Stimulated activated CD8-positive, alpha-beta memory T cell treated with anti-CD3 and anti-CD28 coated beads, Interleukin-4, amount 100 ng/mL, for 24 hours (primary cell): ENCODE results near the gene TRIM62.

Source experiments
- DNase-seq: peaks from one replicate; pipeline ENCODE4 v3.0.0-alpha.2; 2020; ENCODE audit warnings: low read depth

The TRIM62 gene

DNA sequence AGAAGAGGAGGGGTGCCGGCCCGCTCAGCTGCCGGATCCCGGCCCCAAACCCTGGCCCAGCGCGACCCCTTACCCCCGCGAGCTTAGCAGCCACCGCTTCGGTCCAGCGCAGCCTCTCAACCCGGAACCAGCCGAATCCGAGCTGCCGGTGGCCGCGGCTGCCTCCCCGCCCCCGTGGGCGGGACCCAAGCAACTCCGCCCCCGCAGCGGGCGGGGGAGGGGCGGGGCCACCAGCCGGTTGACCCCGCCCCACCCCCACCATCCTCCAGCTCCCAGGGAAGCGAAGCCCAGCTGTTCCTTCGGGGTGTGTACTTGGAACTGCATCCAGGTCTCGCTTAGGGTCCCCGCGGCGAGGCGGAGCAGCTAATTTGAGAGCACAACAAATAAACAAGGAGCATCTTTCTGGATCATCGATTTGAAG, at the start of gene TRIM62:
TRIM62 (minus strand) TSS at position 123 of the 421 bp plus-strand sequence. CDS start 611 bp downstream, outside the sequence.
- peak; percentile 62 for DNase-seq

DNA sequence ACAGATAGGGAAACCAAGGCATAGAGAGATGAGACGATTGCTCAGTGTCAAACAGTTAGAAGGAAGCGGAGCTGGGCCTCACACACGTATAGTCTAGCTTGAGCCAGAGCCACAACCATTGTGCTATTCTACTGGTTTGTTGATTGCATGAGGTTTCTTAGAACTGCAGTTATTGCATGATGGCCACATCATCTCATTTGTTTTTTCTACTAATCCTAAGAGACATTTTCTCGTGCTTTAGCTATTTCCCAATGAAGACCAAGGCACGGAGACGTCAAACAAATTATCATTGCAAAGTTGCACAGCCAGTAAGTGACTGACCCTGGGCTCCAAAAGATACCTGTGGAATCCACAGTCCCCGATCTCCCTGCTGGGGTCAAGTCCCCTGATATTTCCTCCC, 49.3 kb upstream of the TRIM62 start:
- no peak for DNase-seq

DNA sequence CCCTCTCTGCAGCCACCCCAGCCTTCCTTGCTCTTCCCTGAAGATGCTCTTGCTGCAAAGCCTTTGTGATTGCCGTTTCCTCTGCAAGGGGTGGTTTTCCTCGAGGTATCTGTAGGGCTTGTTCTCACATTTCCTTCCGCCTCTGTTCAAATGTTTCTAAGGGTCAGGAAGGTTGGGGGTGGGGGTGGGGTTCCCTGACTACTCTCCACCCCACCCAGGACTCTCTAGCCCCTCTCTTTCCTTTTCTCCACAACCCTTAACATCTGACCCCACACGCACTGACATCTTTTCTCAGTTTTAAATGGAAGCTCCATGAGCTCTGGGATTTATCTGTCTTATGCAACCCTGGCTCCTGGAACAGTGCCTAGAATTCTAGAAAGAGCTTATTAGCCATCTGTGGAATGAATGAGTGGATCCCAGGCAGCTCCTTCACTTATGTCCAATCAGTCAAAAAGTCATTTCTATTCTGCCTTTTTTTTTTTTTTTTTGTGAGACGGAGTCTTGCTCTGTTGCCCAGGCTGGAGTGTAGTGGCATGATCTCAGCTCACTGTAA, 47.2 kb upstream of the TRIM62 start:
- no peak for DNase-seq

DNA sequence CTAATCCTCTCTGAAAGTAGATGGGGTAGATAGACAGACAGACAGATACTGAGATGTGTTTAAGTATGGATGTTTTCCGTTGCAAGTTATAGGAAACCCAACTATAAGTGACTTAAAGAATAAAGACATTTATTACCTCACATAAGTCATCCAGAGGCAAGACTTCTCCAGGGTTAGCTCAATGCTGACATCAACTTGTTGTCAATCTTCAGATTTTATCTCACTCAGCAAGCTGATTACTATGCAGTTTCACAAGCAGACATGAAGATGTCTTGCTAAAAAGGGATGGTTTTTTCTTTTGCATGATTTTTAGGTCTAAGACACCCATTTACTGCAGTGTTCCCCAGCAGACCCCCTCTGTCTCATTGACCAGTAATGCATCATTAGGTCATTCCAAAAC, 43.7 kb upstream of the TRIM62 start:
- DNase-seq, result no peak

DNA sequence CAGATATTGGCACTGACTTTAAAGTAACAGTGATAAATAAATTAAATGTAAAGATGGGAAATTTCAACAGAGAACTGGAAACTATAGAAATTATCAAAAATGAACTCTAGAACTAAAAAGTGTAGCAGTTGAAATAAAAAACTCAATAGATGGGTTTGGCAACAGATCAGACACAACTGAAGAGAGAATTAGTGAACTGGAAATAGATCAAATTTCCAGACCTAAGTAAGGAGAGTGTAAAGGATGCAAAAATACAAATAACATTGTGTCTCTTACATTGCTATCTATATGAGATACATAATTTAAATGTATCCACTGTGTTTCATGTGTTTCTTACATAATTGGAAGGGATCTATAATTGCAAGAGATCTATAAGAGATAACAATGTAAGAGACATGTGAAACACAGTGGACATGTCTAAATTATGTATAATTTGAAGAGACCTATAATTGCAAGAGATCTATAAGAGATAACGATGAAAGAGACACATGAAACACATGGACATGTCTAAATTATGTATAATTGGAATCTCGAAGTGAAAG, 42.4 kb upstream of the TRIM62 start:
- DNase-seq, result no peak

DNA sequence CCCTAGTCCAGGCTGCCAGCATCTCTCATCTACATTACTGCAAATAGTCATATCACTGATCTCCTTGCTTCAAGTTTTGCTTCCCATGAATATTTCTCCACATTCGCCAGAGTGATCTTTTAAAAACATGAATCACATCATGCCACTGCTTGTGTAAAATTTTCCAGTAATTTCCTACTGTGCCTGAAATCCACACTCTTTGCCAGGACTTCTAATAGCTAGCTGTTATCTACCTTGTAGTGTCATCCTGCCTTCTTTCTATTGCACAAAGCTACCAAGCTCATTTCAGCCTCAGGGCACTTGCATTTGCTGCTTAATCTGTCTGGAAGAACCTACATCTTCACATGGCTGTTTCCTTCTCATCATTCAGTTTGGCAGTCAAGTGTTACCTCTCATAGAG, 40.5 kb upstream of the TRIM62 start:
- no peak for DNase-seq

DNA sequence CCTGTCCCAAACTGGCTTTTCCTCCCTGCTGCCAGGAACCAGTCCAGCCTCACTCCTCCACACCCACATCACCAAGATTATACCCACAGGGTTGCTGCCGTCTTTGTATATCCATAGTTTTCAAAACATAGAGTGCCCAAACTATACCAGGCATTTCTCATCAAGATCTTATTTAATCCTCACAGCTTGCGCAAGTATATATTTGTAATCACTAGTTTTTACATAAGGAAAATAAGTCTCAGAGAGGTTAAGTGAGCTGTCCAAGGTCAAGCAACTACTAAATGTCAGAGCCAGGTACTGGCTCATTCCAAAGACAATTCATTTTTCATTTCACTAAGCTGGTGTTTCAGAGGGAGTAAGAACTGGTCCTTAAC, 39.5 kb upstream of the TRIM62 start:
- DNase-seq, result no peak

DNA sequence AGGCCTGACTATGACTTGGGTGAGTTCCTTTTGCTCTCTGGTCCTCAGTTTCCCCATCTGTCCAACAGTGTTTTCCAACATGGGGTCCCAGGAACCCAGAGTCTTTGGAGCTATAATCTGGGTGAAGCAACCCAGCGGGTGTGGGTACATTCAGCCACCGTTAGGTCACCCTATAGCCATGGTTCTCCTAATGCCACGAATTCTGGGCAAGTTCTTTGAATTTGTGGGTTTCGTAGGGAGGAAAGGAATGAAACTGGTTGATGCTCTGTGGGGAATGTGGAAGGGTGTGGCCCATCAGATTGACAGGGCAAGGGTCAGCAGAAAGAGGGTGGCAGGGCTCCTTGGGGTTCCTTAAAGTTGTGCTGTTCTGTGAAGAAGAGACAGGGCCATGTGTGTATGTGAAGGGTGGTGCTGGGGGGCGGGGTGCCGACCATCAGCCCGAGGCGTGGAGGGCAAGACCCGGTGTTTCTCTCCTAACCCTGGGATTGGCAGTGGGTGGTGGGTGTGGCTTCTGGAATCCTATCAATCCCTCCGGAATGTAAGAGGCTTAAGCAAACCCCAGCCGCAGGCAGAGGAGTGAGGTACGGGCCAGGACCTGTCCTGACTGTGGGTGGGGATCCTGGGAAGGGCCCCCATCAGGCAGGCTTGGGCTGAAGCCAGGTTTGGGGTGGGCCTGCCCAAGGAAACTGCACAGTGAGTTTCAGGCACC, 39.0 kb upstream of the TRIM62 start:
- DNase-seq, result no peak

DNA sequence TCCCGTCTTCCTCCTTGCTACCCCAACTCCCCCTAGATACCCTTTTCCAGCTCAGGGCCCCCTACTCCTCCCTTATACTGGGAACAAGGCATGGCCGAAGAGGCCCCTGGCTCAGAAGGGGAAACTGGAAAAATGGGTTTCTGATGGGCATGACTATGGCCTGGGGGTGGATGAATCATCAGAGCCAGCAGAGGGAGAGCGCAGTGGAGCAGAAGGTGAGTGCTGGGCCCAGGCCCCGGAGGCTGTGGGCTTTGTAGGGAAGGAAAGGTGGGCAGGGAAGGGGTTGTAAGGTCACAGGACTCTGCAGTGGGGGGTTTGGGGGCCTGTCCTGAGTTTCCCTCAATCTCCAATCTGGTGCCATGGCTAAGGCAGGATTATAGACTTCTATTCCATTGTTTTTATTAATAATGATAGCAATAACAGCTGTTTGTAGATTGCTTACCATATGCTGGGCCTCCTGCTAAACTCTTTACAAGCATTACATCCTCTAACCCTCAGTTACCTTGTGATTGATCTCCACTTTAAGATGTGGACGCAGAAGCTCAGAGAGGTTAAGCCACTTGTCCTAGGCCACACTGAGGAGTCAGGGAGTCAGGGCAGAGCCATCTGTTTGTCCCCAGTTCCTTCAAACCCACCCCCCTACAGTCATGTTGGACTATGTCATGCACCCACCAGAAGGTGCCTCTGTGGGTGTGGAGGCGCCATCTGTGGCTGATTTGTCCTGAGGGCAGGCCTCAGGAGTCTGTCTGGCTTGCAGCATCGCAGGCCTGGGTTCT, 38.2 kb upstream of the TRIM62 start:
- no peak for DNase-seq

DNA sequence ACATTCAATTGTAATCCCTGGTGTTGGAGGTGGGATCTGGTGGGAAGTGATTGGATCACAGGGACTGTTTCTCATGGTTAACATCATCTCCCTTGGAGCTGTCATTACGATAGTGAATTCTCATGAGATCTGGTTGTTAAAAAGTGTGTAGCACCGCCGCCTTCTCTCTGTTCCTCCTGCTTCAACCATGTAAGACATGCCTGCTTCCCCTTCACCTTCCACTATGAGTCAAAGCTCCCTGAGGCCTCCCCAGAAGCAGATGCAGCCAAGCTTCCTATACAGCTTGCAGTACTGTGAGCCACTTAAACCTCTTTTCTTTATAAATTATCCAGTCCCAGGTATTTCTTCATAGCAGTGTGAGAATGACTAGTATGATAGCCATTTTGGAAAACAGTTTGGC, 30.1 kb upstream of the TRIM62 start:
- DNase-seq, result no peak

DNA sequence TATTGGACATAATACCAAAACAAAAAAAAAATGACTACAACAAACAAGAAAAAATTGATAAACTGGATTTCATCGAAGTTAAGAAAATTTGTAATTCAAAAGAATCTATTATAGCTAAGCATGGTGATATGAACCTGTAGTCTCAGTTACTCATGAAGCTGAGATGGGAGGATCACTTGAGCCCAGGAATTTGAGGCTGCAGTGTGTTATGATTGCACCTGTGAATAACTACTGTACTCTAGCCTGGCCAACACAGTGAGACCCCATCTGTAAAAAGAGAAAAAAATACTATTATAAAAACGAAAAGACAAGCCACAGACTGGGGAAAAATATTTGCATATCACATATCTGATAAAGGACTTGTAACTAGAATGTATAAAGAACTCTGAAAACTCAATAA, 24.5 kb upstream of the TRIM62 start:
- no peak for DNase-seq

DNA sequence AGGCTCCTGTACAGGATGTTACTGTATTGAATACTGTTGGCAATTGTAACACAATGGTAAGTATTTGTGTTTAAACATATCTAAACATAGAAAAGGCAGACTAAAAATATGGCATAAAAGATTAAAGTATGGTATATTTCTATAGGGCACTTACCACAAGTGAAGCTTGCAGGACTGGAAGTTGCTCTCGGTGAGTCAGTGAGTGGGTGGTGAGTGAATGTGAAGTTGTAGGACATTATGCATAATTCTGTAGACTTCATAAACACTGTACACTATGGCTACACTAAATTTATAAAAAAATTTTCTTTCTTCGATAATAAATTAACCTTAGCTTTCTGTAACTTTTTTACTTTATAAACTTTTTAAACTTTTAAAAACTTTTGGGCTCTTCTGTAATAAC, 13.7 kb upstream of the TRIM62 start:
- DNase-seq, result no peak

DNA sequence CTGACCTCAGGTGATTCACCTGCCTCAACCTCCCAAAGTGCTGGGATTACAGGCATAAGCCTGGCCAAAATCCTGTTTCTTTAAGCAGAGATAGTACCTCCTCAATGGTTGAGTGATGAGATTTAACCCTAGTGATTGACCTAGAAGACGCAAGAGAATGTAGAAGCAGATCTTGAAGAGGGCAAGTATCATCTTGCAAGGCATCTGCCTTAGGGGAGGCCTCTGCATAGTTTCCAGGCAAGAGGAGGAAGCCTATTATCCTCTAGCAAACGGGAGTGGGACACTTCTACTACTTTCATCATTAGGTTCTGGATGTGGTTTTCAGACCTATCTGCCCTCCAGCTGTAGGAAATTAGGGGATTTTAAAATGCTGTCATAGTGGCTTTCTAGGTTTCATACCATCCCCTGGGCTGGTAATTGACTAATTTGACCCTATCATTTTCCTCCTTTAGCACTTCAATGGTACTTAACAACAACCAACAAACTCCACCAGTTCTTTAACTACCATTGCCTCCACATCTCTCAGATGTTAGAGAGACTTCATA, 10.0 kb upstream of the TRIM62 start:
- DNase-seq, result no peak

DNA sequence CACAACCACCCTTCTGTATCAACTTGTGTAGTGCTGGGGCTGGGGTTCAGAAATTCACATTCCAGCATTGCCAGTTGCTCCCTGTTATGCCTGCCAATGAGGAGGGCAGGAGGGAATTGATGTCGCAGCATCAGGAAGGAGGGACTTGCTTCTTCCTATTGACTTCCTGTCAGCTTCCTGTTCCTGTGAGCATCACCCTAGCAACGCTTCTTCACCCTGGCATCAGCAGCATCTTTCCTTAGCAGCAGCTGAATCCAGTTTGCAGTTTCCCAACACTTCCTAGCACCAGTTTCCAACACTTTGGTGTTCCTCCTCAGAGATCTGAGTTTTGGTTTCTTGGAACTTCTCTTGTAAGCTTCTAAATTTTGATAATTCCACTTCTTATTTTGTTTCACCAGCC, 8.9 kb upstream of the TRIM62 start:
- DNase-seq, result no peak

DNA sequence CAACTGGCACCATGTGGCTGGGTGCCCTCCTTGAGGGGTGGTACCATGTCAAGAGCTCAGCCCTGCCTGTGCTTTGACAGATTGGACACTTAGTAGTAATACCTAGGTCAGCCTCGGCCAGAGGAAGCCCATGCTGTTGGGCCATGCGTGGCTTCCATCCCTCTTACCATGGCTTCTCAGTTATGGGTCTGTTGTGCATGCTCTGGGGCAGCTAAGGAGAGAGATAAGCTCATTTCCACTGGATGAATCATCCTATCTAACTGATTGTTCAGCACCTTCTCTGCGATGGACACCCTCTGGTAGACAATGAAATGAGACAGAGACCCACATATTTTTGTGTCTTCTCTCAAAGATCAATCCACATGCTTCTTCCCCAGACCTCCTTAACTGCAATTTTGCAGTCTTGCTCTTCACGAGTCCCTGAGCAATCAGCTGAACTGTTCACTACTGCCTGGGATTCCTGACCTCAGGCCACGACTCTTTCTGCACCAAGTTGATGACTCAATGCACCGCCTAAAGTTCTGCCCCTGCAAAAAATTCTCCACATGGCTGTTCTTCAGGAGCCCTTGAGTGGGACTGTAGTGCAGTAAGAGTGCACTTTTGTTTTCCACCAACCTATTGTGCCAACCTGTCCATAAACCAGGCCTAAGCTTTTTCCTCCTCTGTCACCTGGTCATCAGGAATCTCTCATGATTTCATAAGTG, 6.9 kb upstream of the TRIM62 start:
- DNase-seq, result no peak

DNA sequence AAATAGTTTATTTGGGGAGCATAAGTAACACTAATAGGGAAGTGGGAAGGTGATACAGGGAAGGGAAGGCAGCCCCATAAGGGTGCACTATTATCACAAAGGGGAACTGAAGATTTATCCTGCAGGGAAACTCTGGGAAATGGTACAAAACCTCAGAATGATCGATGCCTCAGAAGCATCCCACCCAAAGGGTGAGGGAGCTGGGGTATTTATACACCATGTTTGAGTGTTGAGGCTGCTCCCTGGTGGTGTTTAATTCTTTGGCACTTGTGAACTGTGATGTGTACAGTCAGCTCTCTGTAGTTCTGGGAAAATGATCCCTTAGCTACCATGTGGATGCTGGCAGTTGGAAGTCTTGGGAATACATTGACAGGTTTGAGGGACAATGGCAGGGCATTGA, 5.1 kb upstream of the TRIM62 start:
- DNase-seq, result no peak

DNA sequence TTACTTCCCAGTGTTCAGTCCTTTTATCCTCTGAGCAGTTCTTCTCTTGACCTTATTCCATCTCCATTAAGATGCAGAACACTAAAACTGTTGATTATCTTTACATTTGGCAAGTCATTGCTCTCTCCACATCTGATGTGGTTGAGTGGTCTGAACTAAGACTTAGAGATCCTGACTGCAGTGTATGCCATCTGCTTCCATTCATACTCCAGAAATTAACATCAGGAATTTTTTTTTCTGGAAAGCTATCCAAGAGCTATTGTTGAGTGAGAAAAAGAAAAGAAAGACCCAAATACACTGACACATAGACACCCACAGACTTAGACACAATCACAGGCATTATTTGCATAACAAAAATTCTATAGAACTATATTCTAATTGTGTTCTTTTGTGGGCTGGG, 3.7 kb upstream of the TRIM62 start:
- DNase-seq, result no peak

DNA sequence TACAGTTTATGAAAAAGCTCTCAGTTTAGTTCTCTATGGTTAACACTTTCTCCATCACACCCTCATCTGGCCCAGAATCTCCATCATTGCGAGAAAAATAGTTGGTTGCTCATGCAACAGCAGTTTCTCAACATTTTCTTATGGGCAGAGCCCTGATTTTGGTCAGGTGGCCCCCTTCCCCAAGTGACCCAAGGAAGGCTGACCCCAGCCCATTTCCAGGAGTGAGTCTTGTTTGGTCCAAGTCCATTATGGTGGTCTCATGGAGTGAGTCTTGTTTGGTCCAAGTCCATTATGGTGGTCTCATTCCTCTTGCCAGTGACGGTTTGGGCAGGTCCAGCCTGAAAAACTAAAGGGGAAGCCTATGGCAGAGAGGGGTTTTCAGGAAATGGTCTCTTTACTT, 1.5 kb upstream of the TRIM62 start:
- DNase-seq, result no peak

DNA sequence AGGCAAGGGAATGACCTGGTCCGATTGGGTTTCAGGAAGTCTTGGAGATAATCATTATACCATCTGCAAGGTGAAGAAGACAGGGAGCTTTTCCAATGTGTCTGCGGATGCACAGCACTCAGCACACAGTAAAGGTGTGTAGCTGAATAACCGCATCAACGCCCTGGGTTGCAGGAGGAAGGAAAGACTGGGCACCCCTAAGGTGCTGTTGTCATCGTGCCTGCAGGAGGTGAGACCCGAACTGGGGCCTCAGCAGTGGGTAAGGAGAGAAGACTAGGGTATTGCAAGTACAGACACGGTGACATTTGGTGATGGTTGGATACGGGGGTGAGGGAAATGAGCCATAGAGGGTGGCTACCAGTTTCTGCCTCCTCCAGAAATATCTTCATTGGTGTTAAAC, 1.1 kb upstream of the TRIM62 start:
- DNase-seq, result no peak

DNA sequence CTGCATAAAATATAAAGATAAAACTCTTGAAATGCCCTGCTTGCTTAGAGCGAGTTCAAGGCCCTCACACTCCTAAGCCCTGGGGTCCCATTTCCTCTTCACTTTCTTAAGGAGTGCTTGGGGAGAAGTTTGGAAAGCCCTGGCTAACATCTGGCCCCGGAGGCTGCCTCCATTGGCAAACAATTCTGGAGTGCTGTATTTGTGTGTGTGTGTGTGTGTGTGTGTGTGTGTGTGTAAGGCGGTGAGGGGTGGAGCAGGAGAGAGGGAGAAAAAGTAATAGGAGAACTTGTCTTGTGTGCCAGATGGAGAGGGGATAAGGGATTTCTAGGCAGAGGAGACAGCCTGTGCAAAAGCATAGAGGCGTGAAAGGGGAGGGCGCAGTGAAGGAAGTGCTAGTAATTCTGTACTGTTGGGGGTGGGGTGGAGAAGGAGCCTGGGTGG, 578 bp upstream of the TRIM62 start:
- DNase-seq, result no peak

DNA sequence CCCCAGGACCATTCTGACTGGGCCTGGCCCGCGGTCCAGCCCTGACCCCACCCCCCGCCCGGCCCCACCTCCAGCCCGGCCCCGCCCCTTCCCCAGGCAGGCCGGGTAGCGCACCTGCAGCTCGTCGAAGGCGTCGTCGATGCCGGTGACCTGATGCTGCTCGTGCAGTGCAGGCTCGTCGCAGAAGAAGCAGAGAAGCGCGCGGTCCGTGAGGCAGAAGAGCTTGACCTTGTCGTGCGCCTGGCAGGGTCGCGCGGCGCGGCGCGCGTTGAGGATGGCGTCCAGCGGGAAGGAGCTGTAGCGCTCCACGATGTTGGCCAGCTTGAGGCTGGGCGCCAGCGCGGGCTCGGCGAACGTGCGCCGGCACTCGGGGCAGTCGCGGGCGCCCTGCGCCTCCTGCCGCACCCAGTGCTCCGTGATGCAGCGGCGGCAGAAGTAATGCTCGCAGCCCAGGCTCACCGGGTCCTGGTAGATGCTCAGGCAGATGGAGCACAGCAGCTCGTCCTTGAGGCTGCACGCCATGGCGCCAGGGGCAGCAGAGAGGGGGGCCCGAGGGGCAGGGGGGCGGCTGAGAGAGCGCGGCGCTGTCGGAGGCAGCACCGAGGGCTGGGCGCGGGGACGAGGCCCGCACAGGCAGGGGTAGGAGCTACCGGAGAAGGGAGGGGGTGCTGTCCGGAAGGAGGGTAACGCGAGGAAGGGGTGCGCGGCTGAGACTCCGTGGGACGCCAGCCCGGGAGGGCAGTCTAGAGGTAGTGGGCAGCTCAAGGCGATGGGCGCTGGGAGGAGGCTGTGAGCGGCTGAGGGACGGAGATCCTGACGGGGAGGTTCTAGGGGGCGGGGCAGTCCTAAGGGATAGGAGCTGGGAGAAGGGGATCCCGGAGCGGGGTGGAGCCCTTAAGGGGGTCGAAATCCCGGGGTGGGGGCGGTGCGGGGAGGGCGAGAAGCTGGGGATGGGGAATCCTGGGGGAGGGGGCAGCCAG, 642 bp downstream of the TRIM62 start:
- no peak for DNase-seq
